Glutamatergic neuron (in vitro differentiated cells): ENCODE measurements around the gene PEX3. TPM values are rescaled to one million over a fixed set of nuclear protein-coding genes. Genes with fewer than 3 reads are reported as not detected.

Experiments used
- DNase-seq: peaks from one replicate; pipeline ENCODE4 v3.0.0; 2022
- H3K27ac Mint-ChIP-seq: one replicate; pipeline ENCODE4 v1.8.0; 2020; ENCODE audit warnings: mild to moderate bottlenecking, mixed read lengths, inconsistent platforms; ENCODE audit not compliant: unreplicated experiment
- H3K27me3 Mint-ChIP-seq: one replicate; pipeline ENCODE4 v1.8.0; 2020; ENCODE audit warnings: mild to moderate bottlenecking, moderate library complexity, mixed read lengths, inconsistent platforms; ENCODE audit not compliant: unreplicated experiment
- H3K36me3 Mint-ChIP-seq: one replicate; pipeline ENCODE4 v1.8.0; 2020; ENCODE audit warnings: mild to moderate bottlenecking, mixed read lengths, inconsistent platforms; ENCODE audit not compliant: unreplicated experiment
- H3K4me1 Mint-ChIP-seq: one replicate; pipeline ENCODE4 v1.8.0; 2020; ENCODE audit warnings: mild to moderate bottlenecking, low read depth, mixed read lengths, inconsistent platforms; ENCODE audit not compliant: unreplicated experiment
- H3K4me3 Mint-ChIP-seq: one replicate; pipeline ENCODE4 v1.8.0; 2020; ENCODE audit warnings: mild to moderate bottlenecking, mixed read lengths, inconsistent platforms; ENCODE audit not compliant: unreplicated experiment
- H3K9me3 Mint-ChIP-seq: one replicate; pipeline ENCODE4 v1.8.0; 2020; ENCODE audit warnings: mild to moderate bottlenecking, moderate library complexity, mixed read lengths, inconsistent platforms; ENCODE audit not compliant: unreplicated experiment
- long read RNA-seq: library from polyadenylated mRNA; unstranded; transcript quantifications from one replicate; pipeline ENCODE4 v2.0.0, GENCODE V29; 2020; ENCODE audit not compliant: unreplicated experiment
- total RNA-seq: library from RNA; stranded (reverse); fragmentation: NEBNext Ultra II Directional; extraction: Animal tissue kit (Norgen Biotek cat#: 25700); gene quantifications from one replicate; pipeline ENCODE4 v1.2.1, GENCODE V29; 2021; ENCODE audit not compliant: unreplicated experiment
- TF ChIP-seq, protein P1 (sequence below): fragments of 200-600 bp; sonication (generic); IDR thresholded peaks from one replicate; pipeline ENCODE4 v1.5.0; 2021; ENCODE audit not compliant: partially characterized antibody, unreplicated experiment

Gene PEX3, protein sequence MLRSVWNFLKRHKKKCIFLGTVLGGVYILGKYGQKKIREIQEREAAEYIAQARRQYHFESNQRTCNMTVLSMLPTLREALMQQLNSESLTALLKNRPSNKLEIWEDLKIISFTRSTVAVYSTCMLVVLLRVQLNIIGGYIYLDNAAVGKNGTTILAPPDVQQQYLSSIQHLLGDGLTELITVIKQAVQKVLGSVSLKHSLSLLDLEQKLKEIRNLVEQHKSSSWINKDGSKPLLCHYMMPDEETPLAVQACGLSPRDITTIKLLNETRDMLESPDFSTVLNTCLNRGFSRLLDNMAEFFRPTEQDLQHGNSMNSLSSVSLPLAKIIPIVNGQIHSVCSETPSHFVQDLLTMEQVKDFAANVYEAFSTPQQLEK
- total RNA-seq = 12.0 TPM
- long read RNA-seq, transcript PEX3-201 (12 exons, 1,969 nt) = major isoform, 10 of 15 reads
- long read RNA-seq, partial matches to known transcripts = 2 of 15 reads
- long read RNA-seq, other reads (novel, unspliced or antisense) = 3 of 15 reads

GRCh38 chr6:143450453-143451371 is at the start of gene PEX3, which contains the start of gene ADAT2:
Gene PEX3, plus strand, starts transcription at chr6:143450805. Its CDS starts 238 bp downstream, at chr6:143451043.
Gene ADAT2, minus strand, starts transcription at chr6:143450695. Its CDS starts 37 bp downstream, at chr6:143450658.
- peaks cover 4% of the 10 kb centered on the region for H3K9me3 Mint-ChIP-seq
- H3K27me3 Mint-ChIP-seq = peaks cover 8% of the 10 kb centered on the region
- peak; percentile 93 for DNase-seq
- TF ChIP-seq, protein P1, sequence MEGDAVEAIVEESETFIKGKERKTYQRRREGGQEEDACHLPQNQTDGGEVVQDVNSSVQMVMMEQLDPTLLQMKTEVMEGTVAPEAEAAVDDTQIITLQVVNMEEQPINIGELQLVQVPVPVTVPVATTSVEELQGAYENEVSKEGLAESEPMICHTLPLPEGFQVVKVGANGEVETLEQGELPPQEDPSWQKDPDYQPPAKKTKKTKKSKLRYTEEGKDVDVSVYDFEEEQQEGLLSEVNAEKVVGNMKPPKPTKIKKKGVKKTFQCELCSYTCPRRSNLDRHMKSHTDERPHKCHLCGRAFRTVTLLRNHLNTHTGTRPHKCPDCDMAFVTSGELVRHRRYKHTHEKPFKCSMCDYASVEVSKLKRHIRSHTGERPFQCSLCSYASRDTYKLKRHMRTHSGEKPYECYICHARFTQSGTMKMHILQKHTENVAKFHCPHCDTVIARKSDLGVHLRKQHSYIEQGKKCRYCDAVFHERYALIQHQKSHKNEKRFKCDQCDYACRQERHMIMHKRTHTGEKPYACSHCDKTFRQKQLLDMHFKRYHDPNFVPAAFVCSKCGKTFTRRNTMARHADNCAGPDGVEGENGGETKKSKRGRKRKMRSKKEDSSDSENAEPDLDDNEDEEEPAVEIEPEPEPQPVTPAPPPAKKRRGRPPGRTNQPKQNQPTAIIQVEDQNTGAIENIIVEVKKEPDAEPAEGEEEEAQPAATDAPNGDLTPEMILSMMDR = no peak
- H3K36me3 Mint-ChIP-seq = no peaks in the 10 kb centered on the region
- H3K4me3 Mint-ChIP-seq = peak within 1 kb of the TSS; percentile 98
- peak within 1 kb of the TSS; percentile 92 for H3K27ac Mint-ChIP-seq
- H3K4me1 Mint-ChIP-seq = peaks cover 5% of the 10 kb centered on the region

DNA sequence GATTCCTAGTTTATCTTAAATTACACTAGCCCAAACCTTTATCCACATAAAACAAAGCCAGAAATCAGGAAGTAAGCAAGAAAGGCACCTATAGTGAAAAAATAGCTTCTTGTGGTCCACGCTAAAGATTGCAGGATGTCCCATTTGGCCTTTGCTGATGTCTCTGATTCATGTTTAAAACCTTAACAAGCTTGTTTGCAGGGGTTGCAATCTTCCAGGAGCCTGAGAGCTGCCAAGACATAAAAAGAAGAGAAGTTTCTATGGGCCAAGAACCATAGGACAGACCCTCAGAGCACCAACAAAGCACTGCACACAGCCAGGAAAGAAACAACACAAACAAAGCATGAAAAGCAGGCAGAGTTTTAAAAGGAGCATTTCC is 49.5 kb upstream of the PEX3 start:
- no peaks in the 10 kb centered on the region for H3K4me1 Mint-ChIP-seq
- H3K4me3 Mint-ChIP-seq = no peak overlapping the region
- H3K9me3 Mint-ChIP-seq = no peaks in the 10 kb centered on the region

GRCh38 chr6:143401636-143402370 is 48.8 kb upstream of the PEX3 start:
- TF ChIP-seq, protein P1 = no peak
- no peak overlapping the region for H3K4me3 Mint-ChIP-seq
- no peaks in the 10 kb centered on the region for H3K27me3 Mint-ChIP-seq
- no peaks in the 10 kb centered on the region for H3K36me3 Mint-ChIP-seq
- no peak for DNase-seq
- H3K4me1 Mint-ChIP-seq = no peaks in the 10 kb centered on the region
- H3K27ac Mint-ChIP-seq = no peak overlapping the region
- no peaks in the 10 kb centered on the region for H3K9me3 Mint-ChIP-seq

More for the DNA sequence above, 49.5 kb upstream of the PEX3 start:
- H3K27ac Mint-ChIP-seq = no peak overlapping the region
- TF ChIP-seq, protein P1 = no peak
- H3K27me3 Mint-ChIP-seq = no peaks in the 10 kb centered on the region
- H3K36me3 Mint-ChIP-seq = no peaks in the 10 kb centered on the region
- no peak for DNase-seq

DNA sequence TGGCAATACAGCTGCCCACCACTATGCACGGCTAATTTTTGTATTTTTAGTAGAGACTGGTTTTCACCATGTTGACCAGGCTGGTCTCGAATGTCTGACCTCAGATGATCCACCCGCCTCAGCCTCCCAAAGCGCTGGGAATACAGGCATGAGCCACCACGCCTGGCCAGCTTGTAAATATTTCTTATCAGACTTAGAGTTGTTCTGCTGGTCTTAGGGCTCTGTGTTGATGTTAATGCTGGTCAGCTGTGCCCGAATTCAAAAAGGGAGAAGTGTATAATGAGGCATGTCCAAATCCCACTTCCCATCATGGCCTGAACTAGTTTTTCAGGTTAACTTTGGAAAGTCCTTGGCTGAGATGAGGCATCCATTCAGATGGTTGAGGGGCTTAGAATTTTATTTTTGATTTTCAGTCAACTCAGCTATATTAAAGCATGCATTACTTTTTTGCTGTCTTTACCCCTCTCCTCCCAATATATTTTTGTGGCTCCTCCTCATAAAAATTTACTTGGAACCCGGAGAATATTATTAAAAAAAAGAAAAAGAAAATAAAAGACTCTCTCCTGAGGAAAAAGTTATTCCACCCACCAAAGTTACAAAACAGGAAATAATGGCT is 47.8 kb upstream of the PEX3 start:
- DNase-seq = no peak
- Mint-ChIP-seq H3K27me3 (no peaks in the 10 kb centered on the region), H3K4me3 (no peak overlapping the region), H3K4me1 (no peaks in the 10 kb centered on the region), H3K36me3 (no peaks in the 10 kb centered on the region), H3K9me3 (no peaks in the 10 kb centered on the region), H3K27ac (no peak overlapping the region)
- TF ChIP-seq, protein P1 = no peak
